BE2C (cell line): ENCODE data around the gene ADRB2.
A peak's percentile ranks its signal among the peaks of the same experiment; 100 is the strongest.

ENCODE experiments used
- DNase-seq: peaks from one replicate; pipeline ENCODE4 v3.0.0-alpha.2; 2020
- H3K27me3 ChIP-seq: fragments of 250-450 bp; sonication (Bioruptor Pico); 2 replicates; pipeline ENCODE4 v1.5.1; 2020; ENCODE audit warnings: mild to moderate bottlenecking
- H3K36me3 ChIP-seq: fragments of 250-450 bp; sonication (Bioruptor Pico); 2 replicates; pipeline ENCODE4 v1.5.1; 2020; ENCODE audit warnings: mild to moderate bottlenecking
- H3K4me1 ChIP-seq: fragments of 250-450 bp; sonication (Bioruptor Pico); 2 replicates; pipeline ENCODE4 v1.5.1; 2020
- H3K4me3 ChIP-seq: 2 replicates; pipeline ENCODE4 v1.5.1; 2011; ENCODE audit warnings: low read depth, low read length
- H3K9me3 ChIP-seq: fragments of 250-450 bp; sonication (Bioruptor Pico); 2 replicates; pipeline ENCODE4 v1.5.1; 2020
- TF ChIP-seq, protein P1 (sequence below): IDR thresholded peaks from 2 replicates; pipeline ENCODE4 v1.5.1; 2012; ENCODE audit warnings: mild to moderate bottlenecking, low read depth, low read length

The ADRB2 gene

DNA sequence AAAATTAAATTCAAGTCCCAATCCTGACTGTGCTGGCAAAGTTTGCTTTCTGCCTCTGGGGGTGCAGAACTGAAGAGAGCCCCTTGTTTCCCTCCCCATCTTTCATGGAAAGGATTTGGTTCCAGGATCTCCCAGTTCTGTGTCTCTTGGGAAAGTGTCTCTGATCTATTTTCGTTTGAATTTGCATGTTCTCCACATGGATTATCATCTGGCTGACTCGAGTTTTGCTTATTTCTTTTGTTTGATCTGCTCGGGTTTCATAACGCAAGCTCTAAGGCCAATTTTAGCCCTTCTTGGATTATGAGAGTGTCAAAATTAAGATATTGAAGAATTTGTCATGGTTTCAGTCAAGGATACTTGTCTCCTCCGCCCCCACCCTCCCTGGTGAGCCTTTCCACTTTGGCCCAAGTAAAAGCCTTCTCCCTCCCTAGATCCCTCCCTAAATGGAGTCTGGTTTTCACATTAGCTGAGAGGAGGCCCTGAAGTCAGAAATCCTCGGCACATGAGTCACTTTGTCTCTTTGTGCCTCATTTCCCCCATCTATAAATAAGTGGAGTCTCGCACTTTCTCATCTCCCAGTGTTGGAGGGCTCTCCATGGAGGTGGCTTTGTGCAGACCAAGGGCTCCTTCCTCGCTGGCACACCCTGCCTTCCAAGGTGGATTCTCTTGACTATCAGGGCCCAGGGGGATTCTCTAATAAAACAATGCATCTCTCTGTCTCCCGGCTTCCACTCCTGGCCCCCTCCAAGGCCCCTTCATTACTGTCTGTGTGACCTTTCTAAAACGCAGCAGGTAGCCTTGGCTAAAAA is 17.3 kb downstream of the ADRB2 start:
- Histone ChIP-seq H3K27me3 (no peaks in the 10 kb centered on the region), H3K9me3 (no peaks in the 10 kb centered on the region), H3K4me1 (no peaks in the 10 kb centered on the region), H3K4me3 (no peak overlapping the region), H3K36me3 (no peaks in the 10 kb centered on the region)
- TF ChIP-seq, protein P1, sequence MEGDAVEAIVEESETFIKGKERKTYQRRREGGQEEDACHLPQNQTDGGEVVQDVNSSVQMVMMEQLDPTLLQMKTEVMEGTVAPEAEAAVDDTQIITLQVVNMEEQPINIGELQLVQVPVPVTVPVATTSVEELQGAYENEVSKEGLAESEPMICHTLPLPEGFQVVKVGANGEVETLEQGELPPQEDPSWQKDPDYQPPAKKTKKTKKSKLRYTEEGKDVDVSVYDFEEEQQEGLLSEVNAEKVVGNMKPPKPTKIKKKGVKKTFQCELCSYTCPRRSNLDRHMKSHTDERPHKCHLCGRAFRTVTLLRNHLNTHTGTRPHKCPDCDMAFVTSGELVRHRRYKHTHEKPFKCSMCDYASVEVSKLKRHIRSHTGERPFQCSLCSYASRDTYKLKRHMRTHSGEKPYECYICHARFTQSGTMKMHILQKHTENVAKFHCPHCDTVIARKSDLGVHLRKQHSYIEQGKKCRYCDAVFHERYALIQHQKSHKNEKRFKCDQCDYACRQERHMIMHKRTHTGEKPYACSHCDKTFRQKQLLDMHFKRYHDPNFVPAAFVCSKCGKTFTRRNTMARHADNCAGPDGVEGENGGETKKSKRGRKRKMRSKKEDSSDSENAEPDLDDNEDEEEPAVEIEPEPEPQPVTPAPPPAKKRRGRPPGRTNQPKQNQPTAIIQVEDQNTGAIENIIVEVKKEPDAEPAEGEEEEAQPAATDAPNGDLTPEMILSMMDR, result no peak
- DNase-seq, result no peak

DNA sequence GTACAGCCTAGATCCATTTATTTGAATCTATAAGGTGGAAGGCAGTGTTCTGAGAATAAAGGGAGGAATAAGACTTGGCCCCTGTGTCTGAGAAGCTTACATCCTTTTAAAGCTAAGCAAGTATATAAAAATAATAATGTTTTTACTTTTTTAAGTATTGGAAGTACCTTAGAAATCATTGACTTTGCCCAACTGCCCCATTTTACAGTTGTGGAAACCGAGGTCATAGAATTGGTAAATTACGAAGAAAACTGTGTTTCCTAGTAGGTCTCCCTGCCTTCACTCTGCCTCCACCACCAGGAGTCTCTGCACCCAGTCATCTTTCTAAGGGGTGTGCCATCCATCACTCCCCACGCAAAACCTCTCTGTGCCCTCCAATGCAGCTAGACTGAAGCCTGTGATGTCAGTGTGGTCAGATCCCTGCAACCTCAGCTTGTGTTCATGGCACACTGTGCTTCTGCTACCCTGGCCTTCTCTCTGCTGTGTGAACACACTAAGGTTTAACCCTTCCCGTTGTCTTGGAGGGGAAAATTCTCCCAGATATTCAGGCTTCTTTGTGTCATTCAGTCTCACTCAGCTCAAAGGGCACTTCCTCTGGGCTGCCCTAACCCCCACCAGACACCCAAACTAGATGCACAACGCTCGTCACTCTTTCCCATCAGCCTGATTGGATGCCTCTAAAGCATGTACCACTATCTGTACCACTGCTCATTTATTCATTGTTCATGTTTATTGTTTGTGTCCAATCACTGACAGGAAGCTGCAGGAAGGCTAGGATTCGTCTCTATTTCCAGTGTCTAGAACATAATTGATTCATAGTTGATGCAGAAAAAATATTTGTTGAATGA is 18.2 kb downstream of the ADRB2 start:
- TF ChIP-seq, protein P1, result 0 out of 2 replicates have a peak, but pooled peaks have one; percentile 6
- Histone ChIP-seq H3K27me3 (no peaks in the 10 kb centered on the region), H3K36me3 (no peaks in the 10 kb centered on the region), H3K4me3 (no peak overlapping the region), H3K4me1 (no peaks in the 10 kb centered on the region), H3K9me3 (no peaks in the 10 kb centered on the region)
- no peak for DNase-seq

DNA sequence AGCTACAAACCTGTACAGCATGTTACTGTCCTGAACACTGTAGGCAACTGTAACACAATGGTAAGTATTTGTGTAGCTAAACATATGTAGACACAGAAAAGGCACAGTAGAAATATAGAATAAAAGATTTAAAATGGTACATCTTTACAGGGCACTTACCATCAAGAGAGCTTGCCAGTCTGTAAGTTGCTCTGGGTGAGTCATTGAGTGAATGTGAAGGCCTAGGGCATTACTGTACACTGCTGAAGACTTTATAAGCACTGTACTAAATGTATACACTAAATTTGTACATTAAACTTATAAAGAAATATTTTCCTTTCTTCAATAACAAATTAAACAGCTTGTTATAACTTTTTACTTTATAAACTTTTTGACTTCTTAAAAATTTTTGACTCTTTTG is 20.5 kb downstream of the ADRB2 start:
- Histone ChIP-seq H3K27me3 (no peaks in the 10 kb centered on the region), H3K36me3 (no peaks in the 10 kb centered on the region), H3K4me3 (no peak overlapping the region), H3K9me3 (no peaks in the 10 kb centered on the region), H3K4me1 (no peaks in the 10 kb centered on the region)
- TF ChIP-seq, protein P1, result no peak
- DNase-seq, result no peak

DNA sequence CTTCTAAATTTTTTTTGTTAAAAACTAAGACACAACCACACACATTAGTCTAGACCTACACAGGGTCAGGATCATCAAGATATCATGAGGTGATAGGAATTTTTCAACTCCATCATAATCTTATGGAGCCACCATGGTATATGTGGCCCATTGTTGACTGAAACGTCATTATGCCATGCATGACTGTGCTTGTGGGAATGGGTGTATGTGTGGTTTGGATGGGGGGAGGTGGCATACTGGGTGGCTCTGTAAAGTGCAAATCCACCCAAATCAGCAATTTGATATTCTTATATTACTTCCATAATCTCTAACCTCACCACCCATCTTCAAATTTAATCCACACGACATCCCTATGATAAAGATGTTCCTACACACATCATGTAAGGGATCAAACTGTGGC is 21.0 kb downstream of the ADRB2 start:
- Histone ChIP-seq H3K4me3 (no peak overlapping the region), H3K4me1 (no peaks in the 10 kb centered on the region), H3K9me3 (no peaks in the 10 kb centered on the region), H3K36me3 (no peaks in the 10 kb centered on the region), H3K27me3 (no peaks in the 10 kb centered on the region)
- TF ChIP-seq, protein P1, result no peak
- DNase-seq, result no peak

DNA sequence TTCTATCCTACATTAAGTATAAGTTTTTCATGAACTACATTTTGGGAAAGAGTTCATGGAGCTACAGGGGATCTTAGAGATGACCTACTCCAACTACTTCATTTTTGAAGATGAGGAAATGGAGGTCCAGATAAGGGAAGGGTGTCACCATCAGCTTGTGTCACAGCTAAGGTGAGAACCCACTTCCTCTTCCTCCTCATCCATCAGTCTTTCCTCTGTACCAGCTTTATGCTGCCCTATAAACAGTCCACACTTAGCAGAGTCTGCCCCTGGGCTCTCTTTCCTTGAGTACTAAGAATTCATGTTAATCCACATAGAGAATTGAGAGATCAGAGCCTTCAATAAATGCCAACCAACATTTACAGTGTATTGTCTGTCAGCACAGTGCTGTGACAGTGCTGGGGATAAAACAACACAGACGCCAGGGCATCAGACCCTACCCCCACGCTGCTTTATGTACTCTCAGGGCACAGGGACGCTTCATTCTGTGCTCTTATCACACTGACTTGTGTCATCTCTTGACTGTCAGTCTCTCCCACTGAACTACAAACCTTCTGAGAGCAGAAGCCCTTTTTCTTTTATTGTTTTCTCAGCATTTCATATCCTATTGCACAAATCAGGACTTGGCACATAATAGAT is 22.1 kb downstream of the ADRB2 start:
- H3K27me3 ChIP-seq, result no peaks in the 10 kb centered on the region
- no peaks in the 10 kb centered on the region for H3K36me3 ChIP-seq
- no peaks in the 10 kb centered on the region for H3K9me3 ChIP-seq
- H3K4me3 ChIP-seq, result no peak overlapping the region
- TF ChIP-seq, protein P1, result no peak
- no peaks in the 10 kb centered on the region for H3K4me1 ChIP-seq
- DNase-seq, result no peak
